ENCODE measurements around the gene ACTR3. TPM values are rescaled to one million over a fixed set of nuclear protein-coding genes. Genes with fewer than 3 reads are reported as not detected.
A peak's percentile ranks its signal among the peaks of the same experiment; 100 is the strongest.

ACTR3 gene
- total RNA-seq, 1 donor, result 236 TPM

DNA sequence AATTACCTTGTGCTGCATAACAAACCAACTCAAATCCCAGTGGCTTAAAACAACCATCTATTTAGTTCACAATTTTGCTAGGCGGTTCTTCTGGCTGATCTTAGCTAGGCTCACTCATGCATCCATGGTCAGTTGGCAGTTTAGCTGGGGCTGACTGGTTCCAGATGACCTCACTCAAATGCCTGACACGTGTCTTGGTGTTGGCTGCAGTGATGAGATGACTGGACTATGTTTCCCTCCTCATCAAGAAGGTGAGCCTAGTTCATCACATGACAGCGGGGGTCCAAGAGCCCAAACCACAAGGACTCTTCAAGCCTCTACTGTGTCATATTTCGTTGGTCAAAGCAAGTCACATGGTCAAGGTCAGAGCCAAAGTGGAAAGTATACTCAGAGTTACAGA lies 42.7 kb upstream of the ACTR3 start:
- TF ChIP-seq, protein P1, sequence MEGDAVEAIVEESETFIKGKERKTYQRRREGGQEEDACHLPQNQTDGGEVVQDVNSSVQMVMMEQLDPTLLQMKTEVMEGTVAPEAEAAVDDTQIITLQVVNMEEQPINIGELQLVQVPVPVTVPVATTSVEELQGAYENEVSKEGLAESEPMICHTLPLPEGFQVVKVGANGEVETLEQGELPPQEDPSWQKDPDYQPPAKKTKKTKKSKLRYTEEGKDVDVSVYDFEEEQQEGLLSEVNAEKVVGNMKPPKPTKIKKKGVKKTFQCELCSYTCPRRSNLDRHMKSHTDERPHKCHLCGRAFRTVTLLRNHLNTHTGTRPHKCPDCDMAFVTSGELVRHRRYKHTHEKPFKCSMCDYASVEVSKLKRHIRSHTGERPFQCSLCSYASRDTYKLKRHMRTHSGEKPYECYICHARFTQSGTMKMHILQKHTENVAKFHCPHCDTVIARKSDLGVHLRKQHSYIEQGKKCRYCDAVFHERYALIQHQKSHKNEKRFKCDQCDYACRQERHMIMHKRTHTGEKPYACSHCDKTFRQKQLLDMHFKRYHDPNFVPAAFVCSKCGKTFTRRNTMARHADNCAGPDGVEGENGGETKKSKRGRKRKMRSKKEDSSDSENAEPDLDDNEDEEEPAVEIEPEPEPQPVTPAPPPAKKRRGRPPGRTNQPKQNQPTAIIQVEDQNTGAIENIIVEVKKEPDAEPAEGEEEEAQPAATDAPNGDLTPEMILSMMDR (IDR thresholded peaks at IDR 0.05; ENCODE audit: insufficient read depth, low read length), result no peak
- no peak overlapping the region for H3K4me3 ChIP-seq (ENCODE audit: low read depth, low read length)
- peak; percentile 54 for DNase-seq (ENCODE audit: low read depth)

DNA sequence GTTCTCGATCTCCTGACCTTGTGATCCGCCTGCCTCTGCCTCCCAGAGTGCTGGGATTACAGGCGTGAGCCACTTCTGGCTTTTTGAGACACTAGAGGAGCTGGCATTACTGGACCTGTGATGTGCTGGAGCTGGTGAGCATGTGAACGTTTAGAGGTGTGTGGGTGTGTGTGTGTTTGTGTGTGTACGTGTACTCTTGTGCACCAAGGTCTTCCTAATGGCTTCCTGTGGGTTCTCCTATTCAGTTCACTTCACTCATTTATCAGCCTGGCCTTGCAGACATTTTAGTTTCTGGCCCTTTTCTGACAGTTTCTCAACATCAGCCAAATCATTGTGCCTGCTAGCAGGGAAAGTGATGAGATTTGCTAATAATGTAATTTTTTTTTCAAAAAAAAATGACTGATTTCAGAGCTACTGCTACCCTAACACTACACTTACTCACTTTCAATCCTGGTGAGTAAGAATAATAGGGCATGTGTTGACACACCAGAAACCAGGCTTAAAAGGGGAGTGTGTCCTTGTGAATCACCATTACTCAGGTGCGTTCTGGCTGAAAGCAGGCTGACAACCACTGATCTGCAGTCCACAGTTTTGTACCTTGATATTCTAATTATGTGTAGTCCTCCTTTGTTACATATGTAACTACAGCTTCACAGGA lies 41.0 kb upstream of the ACTR3 start:
- H3K4me3 ChIP-seq (ENCODE audit: low read depth, low read length), result no peak overlapping the region
- TF ChIP-seq, protein P1 (IDR thresholded peaks at IDR 0.05; ENCODE audit: insufficient read depth, low read length), result no peak

DNA sequence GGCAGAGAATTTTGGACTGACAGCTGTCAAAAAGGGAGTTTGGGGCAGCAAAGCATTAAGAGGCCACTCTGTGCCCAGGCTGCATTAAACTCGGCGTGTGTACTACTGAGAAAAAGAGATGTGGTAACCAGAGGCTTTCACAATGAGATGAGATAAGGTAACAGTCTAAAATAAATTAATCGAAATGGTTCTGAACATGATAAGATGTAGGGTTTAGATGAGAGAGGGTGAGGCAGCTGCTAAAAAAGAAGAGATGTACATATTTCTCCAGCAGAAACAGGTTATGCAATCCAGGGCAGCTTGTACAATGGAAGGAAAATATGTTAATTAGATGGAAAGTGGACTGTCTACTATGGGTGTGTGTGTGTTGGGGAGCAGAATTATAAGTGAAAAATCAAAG lies 39.2 kb upstream of the ACTR3 start:
- peak; percentile 49 for DNase-seq (ENCODE audit: low read depth)
- TF ChIP-seq, protein P1 (IDR thresholded peaks at IDR 0.05; ENCODE audit: insufficient read depth, low read length), result no peak
- H3K4me3 ChIP-seq (ENCODE audit: low read depth, low read length), result no peak overlapping the region

More for the DNA sequence above, 41.0 kb upstream of the ACTR3 start:
- DNase-seq (ENCODE audit: low read depth), result peak; percentile 19

DNA sequence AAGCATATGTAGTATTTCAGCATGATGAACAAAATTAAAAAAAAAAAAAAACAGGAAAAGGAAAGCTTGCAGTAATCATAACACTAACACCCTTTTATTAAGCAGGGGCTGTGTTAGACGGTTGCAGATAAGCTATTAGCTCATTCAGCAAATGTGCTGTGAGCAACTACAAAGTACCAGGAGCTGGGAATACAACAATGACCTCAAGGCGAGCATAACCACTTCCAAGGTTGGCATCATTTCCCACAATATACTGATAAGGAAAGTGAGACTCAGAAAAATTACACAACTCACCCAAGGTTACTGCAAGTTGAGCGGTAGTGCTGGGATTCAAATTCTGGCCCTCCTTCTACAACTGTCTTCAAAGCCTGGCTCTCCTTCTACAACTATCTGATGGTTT lies 38.2 kb upstream of the ACTR3 start:
- no peak overlapping the region for H3K4me3 ChIP-seq (ENCODE audit: low read depth, low read length)
- TF ChIP-seq, protein P1 (IDR thresholded peaks at IDR 0.05; ENCODE audit: insufficient read depth, low read length), result no peak
- peak; percentile 96 for DNase-seq (ENCODE audit: low read depth)

DNA sequence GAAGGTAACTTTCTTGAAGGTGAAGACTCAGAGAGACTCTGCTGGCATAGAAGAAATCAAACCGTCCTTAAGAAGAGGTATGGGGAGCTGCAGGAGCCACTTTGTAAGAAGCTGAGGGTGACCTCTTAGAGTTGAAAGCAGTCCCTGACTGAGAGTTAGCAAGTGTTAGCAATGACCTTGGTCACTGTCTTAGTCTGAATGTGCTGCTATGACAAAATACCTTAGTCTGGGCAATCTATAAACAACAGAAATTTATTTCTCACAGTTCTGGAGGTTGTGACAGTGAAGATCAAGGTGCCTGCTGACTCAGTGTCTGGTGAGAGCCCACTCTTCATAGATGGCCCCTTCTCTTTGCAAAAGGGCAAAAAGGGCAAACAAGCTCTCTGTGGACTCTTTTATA lies 35.7 kb upstream of the ACTR3 start:
- TF ChIP-seq, protein P1 (IDR thresholded peaks at IDR 0.05; ENCODE audit: insufficient read depth, low read length), result no peak
- DNase-seq (ENCODE audit: low read depth), result no peak

DNA sequence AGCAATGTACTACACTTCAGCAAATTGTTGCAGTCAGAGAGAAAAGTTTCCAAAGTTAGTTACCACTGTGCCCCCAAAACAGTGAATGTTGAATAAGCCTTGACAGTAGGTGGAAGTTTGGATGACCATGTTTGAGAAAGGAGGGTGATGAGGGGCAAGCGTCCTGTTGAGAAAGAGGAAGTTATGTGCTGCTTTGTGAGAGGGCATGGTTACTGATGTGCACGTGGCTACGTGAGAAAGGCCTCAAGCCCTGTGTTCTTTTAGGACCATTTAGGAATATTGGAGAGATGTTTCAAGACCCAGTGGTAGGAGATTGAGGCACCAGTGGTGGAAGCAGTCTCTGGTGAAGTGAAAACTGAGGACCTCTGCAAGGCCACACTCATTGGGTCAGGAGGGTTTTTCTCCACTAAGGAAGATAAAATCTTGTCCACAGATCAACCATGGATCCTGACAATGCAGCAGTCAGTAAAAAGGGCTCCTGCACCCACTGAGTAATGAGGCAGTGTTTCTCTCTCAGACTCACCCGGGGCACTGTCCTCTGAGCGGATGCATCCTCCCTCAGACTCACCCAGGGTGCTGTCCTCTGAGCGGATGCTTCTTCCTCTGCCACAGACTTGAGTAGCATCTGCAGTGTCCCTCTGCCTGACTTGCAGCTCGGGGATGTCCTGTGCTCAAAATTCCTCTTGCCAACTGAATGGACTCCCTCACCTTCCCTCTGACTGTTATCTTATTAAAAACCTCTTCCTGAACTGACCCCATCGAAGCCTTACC lies 34.7 kb upstream of the ACTR3 start:
- DNase-seq (ENCODE audit: low read depth), result no peak
- H3K4me3 ChIP-seq (ENCODE audit: low read depth, low read length), result no peak overlapping the region
- TF ChIP-seq, protein P1 (IDR thresholded peaks at IDR 0.05; ENCODE audit: insufficient read depth, low read length), result no peak

More for the DNA sequence above, 35.7 kb upstream of the ACTR3 start:
- H3K4me3 ChIP-seq (ENCODE audit: low read depth, low read length), result no peak overlapping the region
